ENCODE results near the gene DDA1.

DNA sequence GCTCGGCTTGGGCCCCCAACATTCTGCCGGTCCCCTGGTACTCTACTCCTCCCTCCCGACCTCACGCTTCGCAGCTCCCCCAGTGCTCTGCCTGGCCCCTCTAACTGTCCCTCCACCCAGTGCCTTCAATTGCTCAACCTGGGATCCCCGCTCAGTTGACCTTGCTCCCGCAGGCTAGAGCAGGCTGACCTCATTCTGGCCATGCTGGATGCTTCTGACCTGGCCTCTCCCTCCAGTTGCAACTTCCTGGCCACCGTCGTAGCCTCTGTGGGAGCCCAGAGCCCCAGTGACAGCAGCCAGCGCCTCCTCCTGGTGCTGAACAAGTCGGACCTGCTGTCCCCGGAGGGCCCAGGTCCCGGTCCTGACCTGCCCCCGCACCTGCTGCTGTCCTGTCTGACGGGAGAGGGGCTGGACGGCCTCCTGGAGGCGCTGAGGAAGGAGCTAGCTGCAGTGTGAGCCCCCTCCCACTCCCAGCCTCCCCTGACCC, 31.6 kb downstream of the DDA1 start:
- TF ChIP-seq SMAD4 (CRISPR knock-in tag; IDR thresholded peaks at IDR 0.05) (no peak), ZNF121 (CRISPR knock-in tag; IDR thresholded peaks at IDR 0.05) (no peak), ZNF232 (CRISPR knock-in tag; IDR thresholded peaks at IDR 0.05) (no peak), CREM (CRISPR knock-in tag; IDR thresholded peaks at IDR 0.05) (no peak), GRHL2 (CRISPR knock-in tag; IDR thresholded peaks at IDR 0.05; ENCODE audit: insufficient replicate concordance, severe bottlenecking) (no peak), ZNF263 (CRISPR knock-in tag; IDR thresholded peaks at IDR 0.05; ENCODE audit: low read depth) (no peak), ZNF138 (CRISPR knock-in tag; conservative IDR thresholded peaks at IDR 0.05) (no peak), FOXK1 (CRISPR knock-in tag; IDR thresholded peaks at IDR 0.05) (no peak), ESRRA (CRISPR knock-in tag; IDR thresholded peaks at IDR 0.05; ENCODE audit: borderline replicate concordance) (no peak)
- TF ChIP-seq, protein P1, sequence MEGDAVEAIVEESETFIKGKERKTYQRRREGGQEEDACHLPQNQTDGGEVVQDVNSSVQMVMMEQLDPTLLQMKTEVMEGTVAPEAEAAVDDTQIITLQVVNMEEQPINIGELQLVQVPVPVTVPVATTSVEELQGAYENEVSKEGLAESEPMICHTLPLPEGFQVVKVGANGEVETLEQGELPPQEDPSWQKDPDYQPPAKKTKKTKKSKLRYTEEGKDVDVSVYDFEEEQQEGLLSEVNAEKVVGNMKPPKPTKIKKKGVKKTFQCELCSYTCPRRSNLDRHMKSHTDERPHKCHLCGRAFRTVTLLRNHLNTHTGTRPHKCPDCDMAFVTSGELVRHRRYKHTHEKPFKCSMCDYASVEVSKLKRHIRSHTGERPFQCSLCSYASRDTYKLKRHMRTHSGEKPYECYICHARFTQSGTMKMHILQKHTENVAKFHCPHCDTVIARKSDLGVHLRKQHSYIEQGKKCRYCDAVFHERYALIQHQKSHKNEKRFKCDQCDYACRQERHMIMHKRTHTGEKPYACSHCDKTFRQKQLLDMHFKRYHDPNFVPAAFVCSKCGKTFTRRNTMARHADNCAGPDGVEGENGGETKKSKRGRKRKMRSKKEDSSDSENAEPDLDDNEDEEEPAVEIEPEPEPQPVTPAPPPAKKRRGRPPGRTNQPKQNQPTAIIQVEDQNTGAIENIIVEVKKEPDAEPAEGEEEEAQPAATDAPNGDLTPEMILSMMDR (IDR thresholded peaks at IDR 0.05): no peak
